ENCODE data around the gene NHERF1. TPM values are rescaled to one million over a fixed set of nuclear protein-coding genes. Genes with fewer than 3 reads are reported as not detected.

The NHERF1 gene
- total and polyA plus RNA-seq, 2 of the 4 experiments (the other 2 are of a cell fraction) = 3.8 to 11.8 TPM

GRCh38 chr17:74777901-74778515 lies 29.6 kb downstream of the NHERF1 start:
- Histone ChIP-seq H3K4me2 (ENCODE audit: low read depth, low read length) (no peak overlapping the region), H3K4ac (ENCODE audit: low read depth, low read length) (no peak overlapping the region), H3K9me3 (ENCODE audit: control insufficient read depth, insufficient read depth, low read length) (no peaks in the 10 kb centered on the region), H2AFZ (replicated peaks; ENCODE audit: low read length, poor library complexity) (no peak overlapping the region), H2BK120ac (ENCODE audit: low read depth, low read length) (no peak overlapping the region), H2BK20ac (ENCODE audit: low read depth, low read length) (no peak overlapping the region), H2BK15ac (ENCODE audit: low read depth, low read length) (no peak overlapping the region), H3K4me3 (ENCODE audit: insufficient read depth, low read depth, low read length) (no peak overlapping the region), H2BK5ac (ENCODE audit: low read depth, low read length, poor library complexity, severe bottlenecking) (no peak overlapping the region), H3K23ac (ENCODE audit: low read depth, low read length) (no peak overlapping the region), H3K36me3 (ENCODE audit: control insufficient read depth, insufficient read depth, low read length) (peaks cover 18% of the 10 kb centered on the region), H3K27ac (ENCODE audit: insufficient read depth, low read length) (no peak overlapping the region), H3K9ac (ENCODE audit: low read depth, low read length) (no peak overlapping the region), H2AK9ac (replicated peaks; ENCODE audit: low read depth, low read length, poor library complexity) (no peak overlapping the region), H4K91ac (ENCODE audit: insufficient read depth, low read depth, low read length) (no peak overlapping the region), H4K20me1 (ENCODE audit: insufficient read depth, low read length) (peaks cover 16% of the 10 kb centered on the region; the same call in 1 of the 2 replicates), H3K9me1 (ENCODE audit: insufficient read depth, low read length) (no peaks in the 10 kb centered on the region), H3K18ac (ENCODE audit: low read depth, low read length) (no peak overlapping the region), H3K27me3 (ENCODE audit: control insufficient read depth, insufficient read depth, low read length) (no peaks in the 10 kb centered on the region), H4K8ac (ENCODE audit: low read depth in 2 of 2, low read length in 2 of 2) (no peak overlapping the region; a peak in 1 of 4 replicates), H2AK5ac (ENCODE audit: low read depth, low read length) (no peak overlapping the region), H3K14ac (replicated peaks; ENCODE audit: low read depth, low read length) (no peak overlapping the region), H3K4me1 (ENCODE audit: control insufficient read depth, insufficient read depth, low read length) (peaks cover 10% of the 10 kb centered on the region), H3K79me1 (ENCODE audit: low read depth in 1 of 2, low read length in 2 of 2) (peaks cover 30 to 62% of the 10 kb centered on the region in 2 experiments), H4K5ac (ENCODE audit: low read depth, low read length) (no peak overlapping the region), H3K56ac (ENCODE audit: extremely low read depth, insufficient read depth, low read length) (no peak overlapping the region)
- no TSS peak for BruUV-seq (replicated peaks)
- intact Hi-C loops (cut with micrococcal nuclease) (no loop called here), dilution Hi-C loops (cut with HindIII; ENCODE audit: low sequenced_read_pairs, unreplicated experiment) (no loop called here), in situ Hi-C loops (cut with MboI; ENCODE audit: low sequenced_read_pairs) (no loop called here)
- CTCF ChIA-PET = no interaction called here
- ATAC-seq (ENCODE audit: low read depth) = no peak
- DNase-seq = no peak
- POLR2A ChIA-PET (ENCODE audit: unreplicated experiment) = no interaction called here
- TF ChIP-seq RFX5 (IDR thresholded peaks at IDR 0.05; ENCODE audit: low read depth, low read length) (no peak), MAFK (IDR thresholded peaks at IDR 0.05; ENCODE audit: low read depth, low read length) (no peak), BHLHE40 (IDR thresholded peaks at IDR 0.05; ENCODE audit: low read depth, low read length) (no peak), FOS (IDR thresholded peaks at IDR 0.05; ENCODE audit: low read depth, low read length) (no peak)
- no CpG with 5 or more reads among the region's 6 CpGs for WGBS, 2 experiments (ENCODE audit: extremely low coverage in 2 of 2, insufficient read length in 1 of 2)
